ENCODE measurements around the gene SPSB4.

The SPSB4 gene

DNA sequence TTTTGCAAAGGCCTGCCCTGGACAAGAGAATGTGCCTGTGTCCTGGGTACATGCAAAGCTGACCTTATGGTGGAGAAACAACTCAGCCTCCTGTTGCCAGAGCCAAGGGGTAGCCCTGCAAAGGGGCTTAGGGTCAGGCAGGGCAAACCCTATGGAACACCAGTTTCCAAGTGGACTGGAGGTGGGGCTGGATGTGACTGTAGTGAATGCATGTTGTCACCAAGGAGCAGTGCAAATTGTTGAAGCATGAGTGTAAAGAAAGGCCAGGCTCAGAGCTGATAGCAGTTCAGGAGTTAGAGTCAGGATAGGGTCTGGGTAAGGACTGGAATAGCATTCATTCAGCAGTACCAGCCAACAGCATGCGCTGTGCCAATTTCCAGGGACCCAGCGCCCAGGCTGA lies 97.6 kb downstream of the SPSB4 start:
- Histone ChIP-seq H3K27ac (ENCODE audit: poor library complexity, severe bottlenecking) (no peak overlapping the region), H3K4me3 (ENCODE audit: severe bottlenecking) (no peak overlapping the region), H3K27me3 (ENCODE audit: insufficient read depth, poor library complexity, severe bottlenecking) (no peaks in the 10 kb centered on the region), H3K9me3 (ENCODE audit: severe bottlenecking) (no peaks in the 10 kb centered on the region), H3K36me3 (ENCODE audit: low read depth) (no peaks in the 10 kb centered on the region), H3K4me1 (ENCODE audit: insufficient read depth, poor library complexity, severe bottlenecking) (peaks cover 4% of the 10 kb centered on the region)
- ATAC-seq (ENCODE audit: low read depth) (no peak), DNase-seq (ENCODE audit: low spot score) (no peak)
- TF ChIP-seq, protein P1, sequence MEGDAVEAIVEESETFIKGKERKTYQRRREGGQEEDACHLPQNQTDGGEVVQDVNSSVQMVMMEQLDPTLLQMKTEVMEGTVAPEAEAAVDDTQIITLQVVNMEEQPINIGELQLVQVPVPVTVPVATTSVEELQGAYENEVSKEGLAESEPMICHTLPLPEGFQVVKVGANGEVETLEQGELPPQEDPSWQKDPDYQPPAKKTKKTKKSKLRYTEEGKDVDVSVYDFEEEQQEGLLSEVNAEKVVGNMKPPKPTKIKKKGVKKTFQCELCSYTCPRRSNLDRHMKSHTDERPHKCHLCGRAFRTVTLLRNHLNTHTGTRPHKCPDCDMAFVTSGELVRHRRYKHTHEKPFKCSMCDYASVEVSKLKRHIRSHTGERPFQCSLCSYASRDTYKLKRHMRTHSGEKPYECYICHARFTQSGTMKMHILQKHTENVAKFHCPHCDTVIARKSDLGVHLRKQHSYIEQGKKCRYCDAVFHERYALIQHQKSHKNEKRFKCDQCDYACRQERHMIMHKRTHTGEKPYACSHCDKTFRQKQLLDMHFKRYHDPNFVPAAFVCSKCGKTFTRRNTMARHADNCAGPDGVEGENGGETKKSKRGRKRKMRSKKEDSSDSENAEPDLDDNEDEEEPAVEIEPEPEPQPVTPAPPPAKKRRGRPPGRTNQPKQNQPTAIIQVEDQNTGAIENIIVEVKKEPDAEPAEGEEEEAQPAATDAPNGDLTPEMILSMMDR (IDR thresholded peaks at IDR 0.05; ENCODE audit: poor library complexity, severe bottlenecking): no peak

DNA sequence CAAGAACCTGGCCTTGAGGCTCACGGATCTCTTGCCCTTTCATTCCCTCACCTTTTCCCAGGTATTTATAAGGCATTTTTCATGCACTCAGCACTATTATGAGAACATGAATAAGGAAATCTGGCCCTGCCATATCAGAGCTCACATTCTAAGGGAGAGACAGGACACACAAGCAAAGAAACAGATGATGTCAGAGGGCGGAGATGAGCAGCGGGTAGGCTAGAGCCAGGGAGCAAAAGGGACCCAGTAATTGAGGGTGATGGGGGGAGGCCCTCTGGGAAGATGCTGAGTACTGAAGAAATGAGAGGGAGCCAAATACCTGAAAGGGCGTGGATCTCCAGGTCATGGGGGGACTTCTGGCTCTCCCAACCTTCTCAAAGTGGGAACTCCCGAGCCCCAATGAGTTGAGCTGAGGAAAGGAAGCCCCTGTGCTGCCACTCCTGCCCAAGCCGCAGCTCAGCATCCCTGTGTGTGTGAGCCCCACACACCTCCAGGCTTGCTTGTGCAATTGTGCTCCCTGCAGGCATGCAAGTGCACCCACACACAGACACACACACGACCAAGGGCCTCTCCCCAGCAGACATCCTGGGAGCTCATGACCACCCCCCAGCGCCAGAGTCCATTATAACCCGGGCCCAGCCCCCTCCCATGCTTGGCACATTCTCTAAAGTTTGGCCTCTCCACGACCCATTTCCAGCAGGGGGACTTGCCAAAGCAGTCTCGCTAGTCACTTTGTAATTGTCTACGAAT lies 99.1 kb downstream of the SPSB4 start:
- no peaks in the 10 kb centered on the region for H3K9me3 ChIP-seq (ENCODE audit: severe bottlenecking)
- peaks cover 4% of the 10 kb centered on the region for H3K4me1 ChIP-seq (ENCODE audit: insufficient read depth, poor library complexity, severe bottlenecking)
- no peak for DNase-seq (ENCODE audit: low spot score)
- H3K36me3 ChIP-seq (ENCODE audit: low read depth): no peaks in the 10 kb centered on the region
- no peak for ATAC-seq (ENCODE audit: low read depth)
- TF ChIP-seq, protein P1 (IDR thresholded peaks at IDR 0.05; ENCODE audit: poor library complexity, severe bottlenecking): no peak
- H3K4me3 ChIP-seq (ENCODE audit: severe bottlenecking): no peak overlapping the region
- H3K27ac ChIP-seq (ENCODE audit: poor library complexity, severe bottlenecking): no peak overlapping the region
- H3K27me3 ChIP-seq (ENCODE audit: insufficient read depth, poor library complexity, severe bottlenecking): no peaks in the 10 kb centered on the region

DNA sequence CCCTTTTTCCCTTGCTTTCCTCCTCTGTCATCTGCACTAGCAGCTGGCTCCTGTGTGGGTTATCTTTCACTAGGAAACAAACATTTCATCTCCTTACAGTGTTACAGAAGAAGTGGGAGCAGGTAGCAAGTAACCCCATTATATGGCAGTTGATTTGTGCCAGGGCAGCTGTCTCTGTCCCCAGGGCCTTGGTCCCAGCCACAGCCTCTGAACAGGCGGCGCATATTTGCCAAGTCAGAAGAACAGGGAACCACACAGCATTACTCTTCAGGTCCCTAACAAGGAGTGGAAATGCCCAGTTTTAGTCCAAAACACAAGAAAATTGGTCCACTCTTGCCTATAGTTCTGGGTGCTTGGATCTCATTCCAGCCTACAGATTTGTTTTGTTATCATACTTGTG lies 99.8 kb downstream of the SPSB4 start:
- ATAC-seq (ENCODE audit: low read depth) (no peak), DNase-seq (ENCODE audit: low spot score) (no peak)
- Histone ChIP-seq H3K4me3 (ENCODE audit: severe bottlenecking) (no peak overlapping the region), H3K9me3 (ENCODE audit: severe bottlenecking) (no peaks in the 10 kb centered on the region), H3K27ac (ENCODE audit: poor library complexity, severe bottlenecking) (no peak overlapping the region), H3K4me1 (ENCODE audit: insufficient read depth, poor library complexity, severe bottlenecking) (peaks cover 4% of the 10 kb centered on the region), H3K36me3 (ENCODE audit: low read depth) (no peaks in the 10 kb centered on the region), H3K27me3 (ENCODE audit: insufficient read depth, poor library complexity, severe bottlenecking) (no peaks in the 10 kb centered on the region)
- TF ChIP-seq, protein P1 (IDR thresholded peaks at IDR 0.05; ENCODE audit: poor library complexity, severe bottlenecking): no peak

DNA sequence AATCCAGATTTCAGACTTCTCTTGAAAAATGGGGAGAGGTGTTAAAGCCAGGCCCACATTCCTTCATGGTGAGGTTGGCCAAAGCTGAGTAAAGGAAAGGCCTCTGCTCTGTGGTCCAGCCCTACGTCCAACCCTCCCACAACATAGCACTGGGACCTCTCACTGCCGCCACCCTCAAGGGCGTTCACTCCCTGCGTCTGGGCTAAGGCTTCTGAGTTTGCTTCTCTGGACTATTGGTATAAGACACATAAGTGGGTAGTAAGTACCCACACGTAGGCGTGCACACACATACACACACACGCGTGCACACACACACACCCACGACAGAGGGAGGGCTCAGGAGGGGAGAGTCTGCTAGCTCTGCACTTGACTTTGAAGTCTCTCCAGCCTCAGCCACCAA lies 100.3 kb downstream of the SPSB4 start:
- DNase-seq (ENCODE audit: low spot score) (no peak), ATAC-seq (ENCODE audit: low read depth) (no peak)
- TF ChIP-seq, protein P1 (IDR thresholded peaks at IDR 0.05; ENCODE audit: poor library complexity, severe bottlenecking): no peak
- Histone ChIP-seq H3K4me1 (ENCODE audit: insufficient read depth, poor library complexity, severe bottlenecking) (peaks cover 4% of the 10 kb centered on the region), H3K36me3 (ENCODE audit: low read depth) (no peaks in the 10 kb centered on the region), H3K9me3 (ENCODE audit: severe bottlenecking) (no peaks in the 10 kb centered on the region), H3K4me3 (ENCODE audit: severe bottlenecking) (no peak overlapping the region), H3K27ac (ENCODE audit: poor library complexity, severe bottlenecking) (no peak overlapping the region), H3K27me3 (ENCODE audit: insufficient read depth, poor library complexity, severe bottlenecking) (no peaks in the 10 kb centered on the region)

DNA sequence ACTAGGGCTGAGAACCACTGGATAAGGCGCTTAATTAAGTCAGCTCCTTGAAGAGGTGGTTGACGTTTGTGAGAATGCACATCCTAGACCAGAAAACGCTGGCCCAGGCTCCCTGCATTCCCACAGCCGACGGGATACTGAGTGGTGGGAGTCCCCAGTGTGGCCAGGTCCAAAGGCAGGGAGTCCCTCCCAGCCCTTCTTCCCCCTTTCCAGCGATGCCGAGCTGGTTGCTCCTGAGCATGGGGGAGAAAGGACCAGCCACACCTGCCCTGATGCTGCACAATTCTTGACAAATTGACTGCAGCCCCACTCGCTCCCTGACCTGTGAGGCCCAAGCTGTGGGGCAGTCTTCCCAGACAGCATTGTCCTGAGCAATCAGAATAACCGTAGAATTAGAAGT lies 101.0 kb downstream of the SPSB4 start:
- no peak for ATAC-seq (ENCODE audit: low read depth)
- no peak overlapping the region for H3K27ac ChIP-seq (ENCODE audit: poor library complexity, severe bottlenecking)
- H3K9me3 ChIP-seq (ENCODE audit: severe bottlenecking): no peaks in the 10 kb centered on the region
- DNase-seq (ENCODE audit: low spot score): no peak
- no peaks in the 10 kb centered on the region for H3K36me3 ChIP-seq (ENCODE audit: low read depth)
- H3K4me3 ChIP-seq (ENCODE audit: severe bottlenecking): no peak overlapping the region
- H3K4me1 ChIP-seq (ENCODE audit: insufficient read depth, poor library complexity, severe bottlenecking): peaks cover 4% of the 10 kb centered on the region
- H3K27me3 ChIP-seq (ENCODE audit: insufficient read depth, poor library complexity, severe bottlenecking): no peaks in the 10 kb centered on the region
- TF ChIP-seq, protein P1 (IDR thresholded peaks at IDR 0.05; ENCODE audit: poor library complexity, severe bottlenecking): no peak

Measured in RWPE2 (cell line).